Subcutaneous adipose tissue (tissue), 4 donors: ENCODE results near the gene CACNA2D2. TPM values are rescaled to one million over a fixed set of nuclear protein-coding genes. Genes with fewer than 3 reads are reported as not detected.

Source experiments
- total RNA-seq, 4 donors: library from RNA; depleted of rRNA; stranded (reverse); fragments of >200 nt; gene quantifications; one replicate each; pipeline ENCODE4 v1.1.0, GENCODE V29; 2016
- TF ChIP-seq, protein P1 (sequence below): fragments of 450-650 bp; IDR thresholded peaks from one replicate; pipeline ENCODE4 v1.5.1; 2016; ENCODE audit warnings: low read depth, mild to moderate bottlenecking, control low read depth, antibody characterized with exemption, moderate library complexity

The CACNA2D2 gene
- total RNA-seq, 4 donors from 2014 or later = 0.65 to 1.7 (median 0.66) TPM; not detected in 1

DNA sequence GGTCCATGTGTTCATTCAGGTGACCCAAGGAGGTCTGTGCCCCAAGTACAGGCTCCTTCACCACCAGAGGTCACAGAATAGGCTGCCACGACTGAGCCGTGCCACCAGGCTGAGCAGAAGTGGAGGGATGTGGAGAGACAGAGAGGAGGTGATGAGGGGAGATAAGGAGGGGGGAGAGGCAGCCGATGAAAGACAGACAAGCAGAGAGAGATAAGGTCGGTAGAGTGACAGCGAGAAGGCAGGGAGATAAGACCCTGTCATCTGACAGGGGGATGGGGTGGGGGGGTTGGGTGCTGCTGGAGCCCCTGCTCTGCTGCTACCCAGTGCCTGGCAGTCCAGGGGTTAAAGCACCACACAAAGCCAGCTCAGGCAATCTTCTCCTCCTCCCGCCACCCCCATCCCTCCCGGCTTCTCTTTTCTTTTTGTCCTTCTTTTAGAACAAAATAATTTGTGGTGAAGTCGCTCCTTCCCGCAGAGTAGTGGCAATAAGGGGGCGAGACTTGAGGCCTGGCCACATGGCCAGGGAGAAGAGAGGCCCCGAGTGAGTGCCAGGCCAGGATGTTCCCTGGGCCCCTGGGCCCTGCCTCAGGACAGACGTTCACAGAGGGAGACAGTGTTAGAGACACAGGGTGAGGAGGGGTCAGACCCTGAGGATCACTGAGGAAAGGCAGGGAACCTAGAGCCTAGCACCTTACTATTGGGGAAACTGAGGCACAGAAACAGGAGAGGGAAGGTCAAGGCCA is 67.9 kb downstream of the CACNA2D2 start:
- TF ChIP-seq, protein P1, sequence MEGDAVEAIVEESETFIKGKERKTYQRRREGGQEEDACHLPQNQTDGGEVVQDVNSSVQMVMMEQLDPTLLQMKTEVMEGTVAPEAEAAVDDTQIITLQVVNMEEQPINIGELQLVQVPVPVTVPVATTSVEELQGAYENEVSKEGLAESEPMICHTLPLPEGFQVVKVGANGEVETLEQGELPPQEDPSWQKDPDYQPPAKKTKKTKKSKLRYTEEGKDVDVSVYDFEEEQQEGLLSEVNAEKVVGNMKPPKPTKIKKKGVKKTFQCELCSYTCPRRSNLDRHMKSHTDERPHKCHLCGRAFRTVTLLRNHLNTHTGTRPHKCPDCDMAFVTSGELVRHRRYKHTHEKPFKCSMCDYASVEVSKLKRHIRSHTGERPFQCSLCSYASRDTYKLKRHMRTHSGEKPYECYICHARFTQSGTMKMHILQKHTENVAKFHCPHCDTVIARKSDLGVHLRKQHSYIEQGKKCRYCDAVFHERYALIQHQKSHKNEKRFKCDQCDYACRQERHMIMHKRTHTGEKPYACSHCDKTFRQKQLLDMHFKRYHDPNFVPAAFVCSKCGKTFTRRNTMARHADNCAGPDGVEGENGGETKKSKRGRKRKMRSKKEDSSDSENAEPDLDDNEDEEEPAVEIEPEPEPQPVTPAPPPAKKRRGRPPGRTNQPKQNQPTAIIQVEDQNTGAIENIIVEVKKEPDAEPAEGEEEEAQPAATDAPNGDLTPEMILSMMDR = no peak

DNA sequence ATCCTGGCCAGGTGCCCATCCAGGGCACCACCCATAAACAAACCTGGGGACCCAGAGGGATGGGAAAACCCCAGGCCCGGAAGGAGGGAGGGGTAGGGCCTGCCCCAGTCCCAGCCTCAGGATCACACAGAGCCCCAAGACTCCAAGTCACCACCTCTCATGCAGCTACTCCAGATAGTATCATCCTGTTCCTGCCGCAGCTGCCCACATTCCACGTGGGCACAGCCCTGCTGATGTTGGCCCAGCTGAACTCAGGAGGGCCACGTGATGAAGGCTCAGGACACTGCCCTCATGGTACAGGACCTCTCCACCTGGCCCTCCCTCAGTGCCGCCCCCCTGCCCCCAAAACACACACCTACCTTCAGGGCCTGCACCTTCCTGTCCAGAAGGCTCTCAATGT is 69.5 kb downstream of the CACNA2D2 start:
- TF ChIP-seq, protein P1 = no peak

DNA sequence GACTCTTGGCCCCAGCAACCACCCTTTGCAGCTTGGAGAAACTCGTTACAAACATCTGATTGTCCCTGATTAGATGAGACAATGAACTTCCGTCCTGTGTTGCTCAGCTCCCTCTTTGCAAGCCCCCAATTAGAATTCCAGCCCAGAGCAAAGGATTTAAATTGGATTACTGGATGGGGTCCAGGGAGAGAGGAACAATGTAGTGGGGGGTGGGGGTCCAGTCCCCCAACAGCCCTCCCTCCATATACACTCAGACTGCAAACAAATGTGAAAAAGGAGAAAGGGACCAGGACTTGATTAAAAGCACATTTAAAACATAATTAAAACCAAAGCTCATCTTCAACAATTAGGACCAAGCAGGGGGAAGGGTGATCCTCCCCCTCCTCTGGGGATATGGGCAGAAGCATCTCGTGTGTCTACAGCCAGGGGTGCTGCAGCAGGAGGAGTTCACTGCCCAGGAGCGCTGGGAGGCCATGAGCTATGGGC is 72.4 kb downstream of the CACNA2D2 start:
- TF ChIP-seq, protein P1 = no peak

DNA sequence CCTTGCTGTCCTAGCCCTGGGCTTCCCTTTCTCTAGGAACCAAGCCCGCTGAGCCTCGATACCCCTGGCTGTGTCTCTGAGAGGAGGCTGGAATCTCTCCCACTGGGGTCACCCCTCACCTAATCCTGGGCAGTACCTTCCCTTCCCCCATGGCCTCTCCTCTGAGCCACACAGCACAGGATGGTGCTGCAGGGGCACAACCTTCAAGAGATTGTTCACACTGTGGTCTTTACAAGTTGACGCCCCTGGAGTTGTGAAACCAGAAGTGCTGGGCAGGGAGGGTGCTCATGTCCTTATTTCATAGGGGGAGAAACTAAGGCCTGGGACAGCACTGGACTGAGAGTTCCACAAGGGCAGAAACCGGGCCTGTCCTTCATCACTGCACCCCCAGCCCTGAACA is 73.2 kb downstream of the CACNA2D2 start:
- TF ChIP-seq, protein P1 = no peak

DNA sequence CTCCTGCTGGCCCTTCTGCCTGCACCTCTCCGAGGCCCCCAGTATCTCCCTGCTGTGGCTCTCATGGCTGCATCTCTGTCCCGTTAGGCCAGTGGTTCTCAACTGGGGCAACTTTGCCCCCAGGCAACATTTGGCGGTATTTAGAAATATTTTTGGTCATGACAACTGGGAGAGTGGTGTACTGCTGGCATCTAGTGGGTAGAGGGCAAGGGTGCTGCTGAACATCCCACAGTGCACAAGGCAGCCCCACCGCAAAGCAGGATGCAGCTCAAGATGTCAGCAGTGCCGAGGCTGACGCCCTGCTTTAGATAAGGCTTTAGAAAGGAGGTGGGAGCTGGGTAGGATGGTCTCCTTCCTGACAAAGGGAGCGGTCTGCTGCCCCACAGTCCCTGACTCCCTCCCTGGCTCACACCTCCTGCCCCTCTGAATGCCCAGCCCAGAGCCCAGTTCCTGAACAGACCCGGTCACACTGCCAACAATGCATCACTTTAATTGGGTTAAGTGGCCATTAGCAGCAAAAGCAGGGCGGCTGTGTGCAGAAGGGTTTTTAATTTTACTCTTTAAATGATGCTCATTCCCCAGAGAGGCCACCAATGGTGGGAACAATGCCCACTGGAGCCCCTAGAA is 75.3 kb downstream of the CACNA2D2 start:
- TF ChIP-seq, protein P1 = no peak

DNA sequence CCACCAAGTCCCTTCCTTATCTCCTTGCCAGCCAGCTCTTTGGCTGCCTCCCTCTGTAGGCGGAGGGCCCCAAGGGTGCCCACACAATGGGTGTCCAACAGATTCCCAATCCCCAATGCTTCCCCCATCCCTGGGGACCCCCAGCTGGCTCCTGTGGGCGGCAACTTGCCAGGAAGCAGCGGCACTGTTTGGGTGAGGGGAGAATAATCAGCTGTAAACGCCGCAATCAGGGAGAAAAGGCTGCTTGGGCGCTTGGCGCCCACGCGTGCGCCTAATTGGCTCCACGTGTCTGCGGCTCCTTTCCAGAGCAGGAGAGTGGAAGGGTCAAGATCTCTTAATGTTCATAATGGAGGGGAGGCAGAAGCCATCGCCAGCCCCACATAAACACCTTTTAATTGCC is 76.2 kb downstream of the CACNA2D2 start:
- TF ChIP-seq, protein P1 = no peak

DNA sequence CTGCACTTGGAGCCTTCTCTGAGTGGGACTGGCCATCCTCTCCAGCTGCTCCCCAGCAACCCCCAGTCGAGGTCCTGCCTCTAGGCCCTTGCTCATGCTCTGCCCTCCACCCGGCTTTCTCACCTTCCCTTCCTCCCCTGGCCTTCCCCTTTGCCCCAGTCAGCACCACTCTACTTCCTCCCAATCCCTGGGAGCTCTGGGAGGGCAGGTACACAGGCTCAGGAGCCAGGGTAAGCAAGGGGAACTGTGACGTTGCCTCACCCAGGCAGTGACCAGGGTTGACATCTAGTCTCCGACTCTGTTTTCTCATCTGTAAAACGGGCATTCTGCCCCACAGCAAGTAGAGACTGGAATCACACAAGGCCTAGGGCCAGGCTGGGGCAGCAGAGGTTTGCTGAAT is 77.5 kb downstream of the CACNA2D2 start:
- TF ChIP-seq, protein P1 = no peak
